CD4-positive, alpha-beta T cell treated with Interleukin-17A for 1 hour (primary cell): ENCODE data around the gene GOLGA5.
A peak's percentile ranks its signal among the peaks of the same experiment; 100 is the strongest.
"Not testable (repeated sequence)": the region's sequence is repeated elsewhere in the genome, so short reads cannot be mapped to it uniquely, and the experiment has no call there.

Experiments
- DNase-seq: peaks from one replicate; pipeline ENCODE4 v3.0.0-alpha.2; 2020

GOLGA5 gene

DNA sequence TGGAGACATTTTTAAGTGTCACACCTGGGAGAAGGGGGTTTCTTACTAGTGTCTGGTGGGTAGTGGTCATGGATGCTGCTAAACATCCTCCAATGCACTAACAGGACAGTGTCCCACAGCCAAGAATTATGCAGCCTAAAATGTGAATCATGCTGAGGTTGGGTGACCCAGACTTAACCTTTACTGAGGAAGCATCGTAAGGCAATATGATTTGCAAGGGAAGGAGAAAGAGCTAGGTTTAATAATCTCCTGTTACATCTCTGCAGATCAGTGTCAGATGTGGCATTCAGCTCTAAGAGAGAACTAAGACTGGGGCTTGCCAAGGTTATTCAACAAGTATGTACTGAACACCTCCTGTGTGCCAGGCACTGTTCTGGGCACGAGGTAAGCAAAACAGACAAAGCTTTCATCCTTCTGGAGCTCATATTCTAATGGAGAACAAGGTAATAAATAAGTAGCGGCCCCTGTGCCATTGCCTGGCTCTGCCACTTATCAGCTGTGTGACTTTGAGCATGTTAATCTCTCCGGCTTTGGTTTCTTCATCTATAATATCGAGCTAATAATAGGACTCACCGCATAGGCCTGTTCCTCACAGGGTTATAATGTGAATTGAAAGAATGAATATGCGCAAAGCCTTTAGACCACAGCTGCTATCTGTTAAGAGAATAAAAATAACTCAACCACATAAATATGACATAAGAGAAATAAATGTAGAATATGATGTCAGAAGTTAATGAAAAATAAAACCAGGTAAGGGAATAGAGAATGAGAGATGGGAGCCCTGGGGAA lies 13.5 kb upstream of the GOLGA5 start:
- no peak for DNase-seq

DNA sequence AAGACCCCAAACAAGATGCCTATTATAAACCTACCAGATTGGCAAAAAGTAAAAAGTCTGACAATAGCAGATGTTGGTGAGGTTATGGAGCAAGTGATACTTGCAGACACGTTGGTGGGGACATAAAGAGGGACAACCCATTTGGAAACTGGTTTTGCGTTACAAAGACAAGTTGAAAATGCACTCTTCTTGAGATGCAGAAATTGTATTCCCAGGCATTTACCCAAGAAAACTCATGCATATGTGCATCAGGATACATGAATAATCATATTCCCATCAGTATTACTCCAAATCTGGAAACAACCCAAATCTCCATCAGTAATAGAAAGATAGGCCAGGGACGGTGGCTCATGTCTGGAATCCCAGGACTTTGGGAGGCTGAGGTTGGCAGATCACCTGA lies 12.8 kb upstream of the GOLGA5 start:
- DNase-seq = no peak

DNA sequence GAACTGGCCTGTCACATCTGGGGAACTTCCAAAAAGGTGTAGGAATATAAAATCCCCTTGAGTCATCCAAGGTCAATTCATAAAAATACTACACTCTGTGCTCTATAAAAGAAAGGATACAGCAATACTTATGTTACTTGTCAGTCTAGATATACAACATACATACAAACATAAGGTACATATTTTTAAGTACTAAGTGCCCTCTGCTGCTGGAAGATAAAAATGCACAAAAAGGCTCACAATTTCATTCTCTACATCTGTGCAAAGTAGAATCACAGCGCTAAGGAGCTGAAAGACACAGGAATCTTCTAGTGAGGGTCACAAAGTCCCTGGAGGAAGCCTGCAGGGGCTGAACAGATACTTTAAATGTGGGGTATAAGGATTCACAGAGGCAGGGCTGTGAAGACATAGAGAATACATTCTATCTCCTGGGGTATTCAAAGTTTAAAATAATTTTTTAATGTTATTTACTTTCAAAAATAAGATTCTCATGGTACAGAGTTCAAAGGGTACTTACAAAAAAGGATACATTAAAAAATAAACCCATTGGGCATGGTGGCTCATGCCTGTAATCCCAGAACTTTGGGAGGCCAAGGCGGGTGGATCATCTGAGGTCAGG lies 10.2 kb upstream of the GOLGA5 start:
- DNase-seq = peak; percentile 71

DNA sequence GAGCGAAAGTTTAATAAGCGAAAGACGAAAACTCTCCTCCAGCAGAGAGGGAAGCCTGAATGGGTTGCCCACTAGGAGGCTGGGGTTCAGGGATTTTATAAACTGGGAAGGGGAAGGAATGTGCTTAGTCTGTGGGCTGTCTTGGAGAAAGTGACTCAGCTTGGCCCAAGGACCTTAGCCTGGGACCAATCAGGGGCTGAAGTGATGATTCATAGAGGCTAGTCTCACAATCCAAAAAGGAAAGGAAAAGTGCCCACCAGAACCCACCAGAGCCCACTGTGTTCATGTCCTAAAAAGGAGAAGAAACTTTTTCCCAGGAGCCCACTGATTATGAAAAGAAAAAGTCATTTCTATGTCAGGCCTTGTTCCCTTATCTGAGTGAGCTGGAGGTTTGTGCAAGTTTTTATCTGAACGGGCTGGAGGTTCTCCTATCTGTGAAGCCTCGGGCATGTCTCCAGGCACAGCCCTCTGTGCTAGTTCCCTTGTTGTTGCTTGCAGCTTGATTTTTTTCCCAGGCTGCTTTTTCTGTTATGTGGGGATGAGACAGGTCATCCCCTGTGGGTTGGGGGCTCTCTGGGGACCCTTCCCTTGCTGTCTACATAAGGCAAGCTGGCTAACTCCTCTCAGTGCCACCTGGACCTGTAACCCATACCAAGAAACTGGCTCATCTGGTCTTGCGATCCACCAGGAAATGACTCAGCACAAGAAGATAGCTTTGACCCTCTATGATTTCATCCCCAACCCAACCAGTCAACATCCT lies 8.3 kb upstream of the GOLGA5 start:
- no peak for DNase-seq

DNA sequence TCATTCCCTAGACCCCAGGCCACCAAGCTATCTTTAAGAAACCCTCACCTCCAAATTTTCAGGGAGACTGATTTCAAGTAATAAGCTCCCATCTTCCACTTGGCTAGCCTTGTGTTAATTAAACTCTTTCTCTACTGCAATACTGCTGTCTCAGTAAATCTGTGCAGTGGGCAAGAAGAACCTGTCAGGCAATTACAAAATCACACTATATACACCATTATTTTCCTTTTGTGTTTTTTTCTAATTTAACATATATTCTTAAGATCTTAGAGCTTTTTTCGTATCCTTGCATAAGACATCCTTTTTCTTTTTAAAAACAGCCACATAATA lies 7.7 kb upstream of the GOLGA5 start:
- no peak for DNase-seq

DNA sequence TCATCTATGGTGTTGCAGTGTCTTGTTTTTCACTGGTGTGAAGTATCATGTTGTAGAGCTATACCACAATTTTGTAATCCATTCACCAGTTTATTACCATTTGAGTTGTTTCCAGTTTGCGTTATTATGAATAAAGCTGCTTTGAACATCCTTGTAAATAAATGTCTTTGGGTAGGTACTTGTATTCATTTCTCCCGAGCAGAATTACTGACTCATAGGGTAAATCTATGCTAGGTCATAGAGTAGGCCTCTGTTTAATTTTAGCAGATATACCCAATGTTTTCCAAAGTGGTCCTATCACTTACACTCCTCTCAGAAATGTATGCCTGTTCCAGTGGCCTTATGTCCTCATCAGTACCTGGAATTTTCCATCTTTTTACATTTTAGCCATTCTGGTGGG lies 6.6 kb upstream of the GOLGA5 start:
- DNase-seq = no peak

DNA sequence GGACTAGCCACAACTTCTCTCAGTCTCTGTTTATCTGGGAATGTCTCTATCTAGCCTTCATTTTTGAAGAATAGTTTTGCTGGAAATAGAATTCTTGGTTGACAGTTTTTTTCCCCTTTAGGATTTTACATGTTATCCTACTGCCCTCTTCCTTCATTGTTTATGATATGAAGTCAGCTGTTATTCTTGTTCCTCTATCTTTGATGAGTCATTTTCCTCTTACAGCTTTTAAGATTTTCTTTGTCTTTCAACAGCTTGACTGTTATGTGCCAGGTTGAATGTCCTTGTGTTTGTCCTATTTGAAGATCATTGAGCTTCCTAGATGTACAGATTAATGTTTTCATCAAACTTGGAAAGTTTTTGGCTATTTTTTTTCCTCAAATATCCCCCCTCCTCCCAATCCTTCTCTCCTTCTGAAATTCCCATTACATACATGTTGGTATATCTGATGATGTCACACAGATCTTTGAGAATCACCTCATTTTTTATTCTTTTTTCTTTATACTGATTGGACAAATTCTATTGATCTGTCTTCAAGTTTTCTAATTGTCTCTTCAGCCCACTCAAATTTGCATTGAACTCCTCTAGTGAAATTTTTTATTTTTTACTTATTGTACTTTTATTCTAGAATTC lies 4.5 kb upstream of the GOLGA5 start:
- no peak for DNase-seq

DNA sequence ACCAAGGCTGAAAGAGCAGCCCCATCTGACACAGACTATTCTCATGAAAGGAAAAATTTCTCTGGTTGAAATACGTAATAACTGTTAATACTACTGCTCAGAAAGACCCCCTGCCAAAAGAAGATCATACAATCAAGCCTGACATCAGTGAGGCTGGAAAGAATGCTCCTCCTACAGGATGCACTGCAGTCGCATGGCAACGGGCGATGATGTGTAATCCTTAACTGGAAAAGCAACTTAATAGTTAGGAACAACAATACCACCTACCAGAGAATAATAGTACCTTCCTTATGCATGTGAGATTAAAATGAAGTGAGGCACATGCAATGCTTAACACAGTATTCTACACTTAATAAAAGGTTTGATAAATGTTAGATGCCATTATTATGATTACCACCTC lies 1.2 kb upstream of the GOLGA5 start:
- DNase-seq = no peak

DNA sequence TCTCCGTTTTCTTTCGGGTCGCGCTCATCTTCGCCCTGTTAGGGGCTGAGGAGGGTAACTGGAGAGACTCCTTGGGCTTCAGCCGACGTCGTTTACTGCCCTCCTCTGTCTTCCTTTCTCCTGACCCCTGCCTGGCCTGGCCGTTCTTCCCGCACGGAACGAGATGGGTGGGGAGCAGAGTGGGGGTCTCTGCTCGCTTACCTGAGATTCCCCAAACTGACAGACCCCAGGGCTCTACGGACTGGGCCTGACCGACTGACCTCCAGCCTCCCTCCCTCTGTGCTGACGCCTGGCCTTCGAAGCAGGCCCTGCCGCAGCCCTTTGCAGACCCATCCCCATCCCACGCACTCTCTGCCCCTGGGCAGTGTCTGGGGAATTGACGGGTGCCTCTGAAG lies 439 bp downstream of the GOLGA5 start:
- DNase-seq = no peak

DNA sequence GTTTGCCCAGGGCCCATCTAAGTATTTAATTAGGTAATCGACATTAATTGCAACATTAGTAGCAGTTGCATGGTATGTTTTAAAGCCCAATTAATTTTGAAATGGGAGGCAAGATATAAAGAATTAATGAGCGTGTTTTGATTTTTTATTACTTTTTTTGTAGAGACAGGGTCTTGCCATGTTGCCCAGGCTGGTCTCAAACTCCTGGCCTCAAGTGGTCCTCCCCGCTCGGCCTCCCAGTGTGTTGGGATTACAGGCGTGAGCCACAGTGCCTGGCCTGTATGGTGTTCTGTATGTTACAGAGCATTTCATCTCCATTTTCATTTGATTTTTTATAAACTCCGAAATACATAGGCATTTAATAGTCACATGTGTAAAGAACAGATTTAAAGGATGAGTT lies 856 bp downstream of the GOLGA5 start:
- no peak for DNase-seq

DNA sequence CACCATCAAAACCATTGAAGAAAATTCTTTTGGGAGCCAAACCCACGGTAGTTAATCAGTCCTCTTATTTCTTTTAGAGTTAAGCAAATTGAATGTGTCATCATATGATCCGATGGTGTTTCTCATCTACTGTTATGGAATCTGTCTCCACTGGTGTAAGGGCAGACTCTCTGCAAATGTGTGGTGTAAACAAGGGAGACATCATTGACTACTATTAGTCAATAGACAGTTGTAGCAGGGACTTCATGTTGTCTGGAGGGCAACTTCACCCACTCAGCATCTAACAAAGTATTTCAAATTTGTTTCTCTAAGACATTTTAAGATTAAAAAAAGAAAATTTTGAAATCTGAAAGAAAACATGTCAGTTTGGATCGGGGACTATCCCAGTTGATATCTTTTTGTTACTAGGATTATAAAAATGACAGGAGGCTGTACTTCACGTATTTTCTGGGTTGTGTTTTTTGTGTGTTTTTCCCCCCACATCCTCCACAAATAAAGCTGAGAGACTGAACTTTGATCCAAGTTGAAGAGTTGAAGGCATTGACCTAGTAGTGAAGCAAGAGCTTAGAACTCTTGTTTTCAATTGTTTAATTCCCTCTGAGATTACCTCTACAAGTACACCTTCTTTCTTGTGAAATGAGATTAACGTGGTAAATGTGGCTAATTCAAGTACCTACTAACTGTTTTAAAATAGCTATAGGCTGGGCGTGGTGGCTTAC lies 4.0 kb downstream of the GOLGA5 start:
- no peak for DNase-seq

DNA sequence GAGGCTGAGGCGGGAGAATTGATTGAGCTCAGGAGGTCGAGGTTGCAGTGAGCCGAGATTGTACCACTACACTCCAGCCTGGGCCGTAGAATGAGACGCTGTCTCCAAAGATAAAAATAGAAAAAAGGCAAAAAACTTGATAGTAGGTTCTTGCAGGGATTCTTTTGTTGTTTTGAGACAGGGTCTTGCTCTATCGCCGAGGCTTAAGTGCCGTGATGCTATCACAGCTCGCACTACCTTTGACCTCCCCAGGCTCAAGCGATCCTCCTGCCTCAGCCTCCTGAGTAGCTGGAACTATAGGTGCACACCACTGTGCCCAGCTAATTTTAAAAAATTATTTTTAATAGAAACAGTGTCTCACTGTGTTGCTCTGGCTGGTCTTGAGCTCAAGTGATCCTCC lies 4.7 kb downstream of the GOLGA5 start:
- no peak for DNase-seq

DNA sequence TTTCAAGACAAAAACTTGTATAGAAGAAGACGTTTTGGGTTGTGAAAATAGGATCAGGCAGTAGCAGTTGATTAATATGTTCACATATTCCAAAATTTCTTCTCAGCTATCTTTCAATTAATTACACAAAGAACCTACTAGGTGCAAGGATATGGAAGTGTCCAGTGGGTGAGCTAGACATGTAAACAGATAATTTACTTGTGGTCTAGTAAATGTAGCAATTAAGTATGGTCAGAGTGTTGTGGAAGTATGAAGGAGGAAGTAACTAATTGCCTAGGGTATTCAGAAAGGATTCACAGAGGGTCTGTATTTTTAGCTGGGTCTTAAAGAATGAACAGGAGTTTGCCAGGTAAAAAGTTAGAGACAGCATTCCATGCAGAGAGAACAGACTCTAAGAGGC lies 5.9 kb downstream of the GOLGA5 start:
- DNase-seq = no peak

DNA sequence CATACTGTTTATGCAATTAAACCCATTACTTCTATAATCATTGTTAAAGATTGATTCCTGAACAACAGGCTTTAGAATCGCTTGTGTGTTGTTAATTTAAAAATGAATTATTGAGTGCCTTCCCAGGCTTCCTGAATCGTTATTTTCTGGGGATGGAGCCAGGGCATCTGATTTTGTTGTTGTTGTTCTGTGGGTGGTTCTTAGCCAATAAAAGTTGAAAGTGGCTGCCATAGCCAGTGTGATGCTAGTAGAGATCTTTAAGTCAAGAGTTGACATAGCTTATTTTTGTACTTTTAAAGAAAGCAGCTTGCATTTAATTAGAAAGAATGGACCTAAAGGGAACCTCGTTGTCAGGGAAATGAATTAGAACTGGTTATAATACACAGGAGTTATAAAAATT lies 6.4 kb downstream of the GOLGA5 start:
- no peak for DNase-seq

DNA sequence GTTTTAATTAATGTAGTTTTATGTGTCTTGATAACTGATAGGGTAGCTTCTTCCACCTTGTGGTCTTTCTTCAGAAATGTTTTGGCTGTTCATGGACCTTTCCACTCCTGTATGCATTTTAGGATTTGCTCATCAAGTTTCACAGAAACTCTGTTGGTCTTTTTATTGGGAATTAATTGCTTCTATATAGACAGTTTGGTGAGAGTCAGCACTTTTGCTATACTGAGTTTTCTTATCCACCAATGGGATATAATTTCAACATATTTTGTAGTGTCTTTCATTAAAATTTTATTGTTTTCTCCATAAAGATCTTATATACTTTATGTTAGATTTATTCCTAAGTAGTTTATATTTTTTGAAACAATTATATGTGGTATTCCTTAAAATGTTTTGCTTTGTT lies 7.8 kb downstream of the GOLGA5 start:
- no peak for DNase-seq

DNA sequence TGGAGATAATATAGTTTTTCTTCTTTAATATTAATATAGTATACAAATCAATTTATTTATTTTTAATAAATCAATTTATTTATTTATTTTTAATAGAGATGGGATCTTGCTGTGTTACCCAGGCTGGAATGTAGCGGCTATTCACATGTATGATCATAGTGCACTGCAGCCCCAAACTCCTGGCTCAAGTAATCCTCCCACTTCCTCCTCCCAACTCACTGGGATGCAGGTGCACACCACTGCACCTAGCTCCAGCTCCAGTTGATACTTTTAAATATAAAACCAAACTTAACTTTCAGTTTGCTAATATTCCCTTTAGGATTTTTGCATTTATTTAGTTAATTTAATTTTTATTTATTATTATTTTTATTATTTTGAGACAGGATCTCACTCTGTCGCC lies 8.6 kb downstream of the GOLGA5 start:
- no peak for DNase-seq

DNA sequence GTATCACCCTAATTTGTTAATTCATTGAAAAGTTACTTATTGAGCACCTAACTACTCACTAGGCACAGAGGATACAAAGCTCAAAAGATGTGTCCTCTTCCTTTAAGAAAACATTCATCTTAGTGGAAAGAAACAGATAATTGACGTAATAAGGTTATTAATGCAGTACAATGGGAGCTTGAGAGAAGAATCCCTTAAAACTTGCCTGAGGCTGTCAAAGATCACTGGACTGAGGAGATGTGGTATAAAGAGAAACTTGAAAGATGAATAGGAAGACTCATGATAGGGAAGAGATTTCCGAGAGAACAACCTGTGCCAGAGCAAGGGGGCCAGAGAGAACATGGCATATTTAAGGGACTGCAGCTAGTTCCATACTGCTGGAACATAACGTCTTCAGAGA lies 19.1 kb downstream of the GOLGA5 start:
- no peak for DNase-seq

DNA sequence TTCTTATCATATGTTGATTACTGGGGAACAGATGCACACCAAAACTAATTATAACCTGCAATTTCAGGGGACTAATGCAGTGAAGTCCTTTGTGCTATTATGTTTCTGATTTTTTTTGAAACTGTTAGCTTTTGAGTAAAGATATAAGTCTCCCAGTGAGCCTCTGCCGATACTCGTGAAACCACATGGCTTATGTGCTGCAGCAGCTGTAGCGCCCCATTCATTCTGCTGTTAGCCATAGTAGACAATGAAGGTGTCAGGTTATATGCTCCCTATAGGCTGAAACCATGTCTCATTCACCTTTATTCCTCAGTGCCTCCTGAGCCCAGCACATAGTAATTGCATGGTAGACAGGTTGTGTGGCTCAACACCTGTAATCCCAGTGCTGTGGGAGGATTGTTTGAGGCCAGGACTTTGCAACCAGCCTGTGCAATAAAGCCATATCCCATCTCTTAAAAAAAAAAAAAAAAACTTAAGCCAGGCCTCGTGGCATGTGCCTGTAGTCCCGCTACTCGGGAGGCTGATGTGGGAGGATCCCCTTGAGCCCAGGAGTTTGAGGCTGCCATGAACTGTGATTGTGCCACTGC lies 25.0 kb downstream of the GOLGA5 start:
- no peak for DNase-seq

DNA sequence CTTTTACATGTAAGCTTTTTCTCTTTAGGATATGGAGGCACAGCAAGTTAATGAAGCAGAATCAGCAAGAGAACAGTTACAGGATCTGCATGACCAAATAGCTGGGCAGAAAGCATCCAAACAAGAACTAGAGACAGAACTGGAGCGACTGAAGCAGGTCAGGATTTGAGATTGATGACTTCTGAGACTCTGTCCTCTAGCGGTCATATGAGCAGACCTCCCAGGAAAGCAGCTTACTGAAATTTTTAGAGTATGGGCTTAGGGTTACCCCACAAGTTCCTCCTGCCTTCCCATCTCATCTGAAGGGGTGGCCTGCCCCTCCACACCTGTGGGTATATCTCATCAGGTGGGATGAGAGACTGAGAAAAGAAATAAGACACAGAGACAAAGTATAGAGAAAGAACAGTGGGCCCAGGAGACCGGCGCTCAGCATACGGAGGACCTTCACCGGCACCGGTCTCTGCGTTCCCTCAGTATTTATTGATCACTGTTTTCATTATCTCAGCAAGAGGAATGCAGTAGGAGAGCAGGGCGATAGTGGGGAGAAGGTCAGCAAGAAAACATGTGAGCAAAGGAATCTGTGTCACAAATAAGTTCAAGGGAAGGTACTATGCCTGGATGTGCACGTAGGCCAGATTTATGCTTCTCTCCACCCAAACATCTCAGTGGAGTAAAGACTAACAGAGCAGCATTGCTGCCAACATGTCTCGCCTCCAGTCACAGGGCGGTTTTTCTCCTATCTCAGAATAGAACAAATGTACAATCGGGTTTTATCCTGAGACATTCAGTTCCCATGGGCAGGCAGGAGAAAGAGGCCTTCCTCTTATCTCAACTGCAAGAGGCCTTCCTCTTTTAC lies 25.8 kb downstream of the GOLGA5 start:
- DNase-seq = not testable (repeated sequence)

DNA sequence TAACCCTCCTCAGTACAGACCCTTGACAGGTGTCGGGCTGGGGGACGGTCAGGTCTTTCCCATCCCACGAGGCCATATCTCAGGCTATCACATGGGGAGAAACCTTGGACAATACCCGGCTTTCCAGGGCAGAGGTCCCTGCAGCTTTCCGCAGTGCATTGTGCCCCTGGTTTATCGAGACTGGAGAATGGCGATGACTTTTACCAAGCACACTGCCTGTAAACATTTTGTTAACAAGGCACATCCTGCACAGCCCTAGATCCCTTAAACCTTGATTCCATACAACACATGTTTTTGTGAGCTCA lies 26.4 kb downstream of the GOLGA5 start:
- DNase-seq = not testable (repeated sequence)

DNA sequence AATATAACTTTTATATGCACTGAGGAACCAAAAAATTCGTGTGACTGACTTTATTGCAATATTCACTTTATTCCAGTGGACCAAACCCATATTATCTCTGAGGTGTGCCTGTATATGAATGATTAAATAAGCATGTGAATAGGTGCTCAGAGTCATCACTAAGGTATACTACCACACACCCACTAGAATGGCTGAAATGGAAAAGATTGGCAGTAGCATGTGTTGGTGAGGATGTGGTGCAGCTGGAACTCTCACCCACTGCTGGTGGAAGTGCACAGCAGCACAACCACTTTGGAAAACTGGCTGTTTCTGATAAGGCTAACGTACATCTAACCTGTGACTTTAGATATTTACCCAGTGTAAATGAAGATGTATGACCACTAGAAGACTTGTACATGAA lies 36.8 kb downstream of the GOLGA5 start:
- DNase-seq = no peak

DNA sequence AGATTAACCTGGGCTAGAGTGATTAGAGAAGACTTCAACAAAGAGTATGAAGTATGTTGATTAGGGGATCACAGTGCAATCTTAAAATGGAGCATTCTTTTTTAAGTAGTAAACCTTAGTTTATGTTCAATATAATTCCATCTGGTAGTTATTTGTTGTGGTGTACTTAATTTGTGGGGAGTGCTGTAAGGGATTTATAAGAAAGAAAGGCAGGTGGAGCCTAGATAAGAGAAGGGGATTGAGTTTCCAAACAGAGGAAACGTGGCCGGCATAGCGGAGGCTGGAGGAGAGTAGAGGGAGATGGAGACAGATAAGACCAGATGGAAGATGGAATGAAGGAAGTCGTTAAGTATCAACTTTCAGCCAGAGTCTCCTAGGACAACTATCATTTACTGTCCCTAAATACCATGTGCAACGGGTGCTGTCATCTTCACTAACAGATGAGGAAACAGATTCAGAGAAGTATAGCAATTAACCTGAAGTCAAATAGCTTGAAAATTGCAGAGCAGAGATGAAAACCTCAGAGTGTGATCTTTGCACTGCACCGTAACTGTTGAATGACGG lies 38.1 kb downstream of the GOLGA5 start:
- no peak for DNase-seq
